Psoas muscle (tissue), 8 donors: ENCODE data around the gene ANO1. TPM values are rescaled to one million over a fixed set of nuclear protein-coding genes. Genes with fewer than 3 reads are reported as not detected.

Experiments used
- ATAC-seq, 4 donors: fragments of 200-7000 bp; cut with Tn5 transposase; one replicate each; pipeline ENCODE4 v1.9.1; 2020; ENCODE audit warnings: moderate library complexity in 3 of 4, mild to moderate bottlenecking in 2 of 4
- DNase-seq, 2 donors: peaks; one replicate each; pipeline ENCODE4 v3.0.0-alpha.2; 2020
- H3K27ac ChIP-seq: fragments of 200-600 bp; one replicate; pipeline ENCODE4 v1.8.0; 2022
- H3K27me3 ChIP-seq, 3 donors: fragments of 200-600 bp in 1 of 3; one replicate each; pipeline versions ENCODE4 v1.6.1 to v1.8.0; 2013 to 2022; ENCODE audit warnings: low read length in 2 of 3, mild to moderate bottlenecking in 2 of 3, moderate library complexity in 1 of 3; ENCODE audit not compliant: insufficient read depth in 3 of 3
- H3K36me3 ChIP-seq, 2 donors: fragments of 200-600 bp in 1 of 2; one replicate each; pipeline versions ENCODE4 v1.6.1 to v1.8.0; 2013 to 2022; ENCODE audit warnings: low read depth in 1 of 2, mild to moderate bottlenecking in 1 of 2, moderate library complexity in 1 of 2; ENCODE audit not compliant: insufficient read depth in 1 of 2
- H3K4me1 ChIP-seq: fragments of 200-600 bp; one replicate; pipeline ENCODE4 v1.8.0; 2022
- H3K4me3 ChIP-seq: fragments of 200-600 bp; one replicate; pipeline ENCODE4 v1.8.0; 2022; ENCODE audit warnings: mild to moderate bottlenecking
- H3K9me3 ChIP-seq: fragments of 200-600 bp; one replicate; pipeline ENCODE4 v1.8.0; 2022
- WGBS, 3 donors: extraction: QIAGEN DNeasy Blood & Tissue Kit; methylation state at CpG; one replicate each; pipeline versions ENCODE4 v1.1.6 to v1.1.7; 2013; 5-methylcytosine and 5-hydroxymethylcytosine counted together
- intact Hi-C, 2 donors: fragments of 100-400 bp; cut with DNase I; formaldehyde crosslinking; loops; one replicate each; pipeline versions ENCODE4 v1.11.0 to v1.14.2; 2022
- polyA plus RNA-seq, 3 donors: library from polyadenylated mRNA; stranded (reverse); fragments of 200-250 nt; gene quantifications; one replicate each; pipeline ENCODE4 v1.2.3, GENCODE V29; 2013
- total RNA-seq, 4 donors: library from RNA; stranded (reverse); fragmentation: NEBNext Ultra II Directional in 2 of 4; extraction: Animal tissue kit (Norgen Biotek cat#: 25700) in 2 of 4; gene quantifications; one replicate each; pipeline versions ENCODE4 v1.2.1 to v1.2.4, GENCODE V29; 2021 to 2023
- TF ChIP-seq, protein P1 (sequence below): fragments of 200-600 bp; IDR thresholded peaks from one replicate; pipeline ENCODE4 v1.8.0; 2022; ENCODE audit warnings: antibody characterized with exemption
- donor health status: healthy with polysubstance abuse.
- donor health status: DM: no; HTN: no; CAD: no; lungs with moderate emphysema.
- donor health status: Bipolar disorder and iron deficiency.
- donor health status: healthy.
- donor health status: DM: yes; HTN: yes; CAD: no.
- donor health status: DM: no; HTN: no; CAD: no.
- donor health status: DM: no; HTN: no; CAD: no.
- donor health status: DM: yes; HTN: yes; CAD: no.

The ANO1 gene
- total and polyA plus RNA-seq, 7 donors = 2.2 to 11.3 (median 8.7) TPM

DNA sequence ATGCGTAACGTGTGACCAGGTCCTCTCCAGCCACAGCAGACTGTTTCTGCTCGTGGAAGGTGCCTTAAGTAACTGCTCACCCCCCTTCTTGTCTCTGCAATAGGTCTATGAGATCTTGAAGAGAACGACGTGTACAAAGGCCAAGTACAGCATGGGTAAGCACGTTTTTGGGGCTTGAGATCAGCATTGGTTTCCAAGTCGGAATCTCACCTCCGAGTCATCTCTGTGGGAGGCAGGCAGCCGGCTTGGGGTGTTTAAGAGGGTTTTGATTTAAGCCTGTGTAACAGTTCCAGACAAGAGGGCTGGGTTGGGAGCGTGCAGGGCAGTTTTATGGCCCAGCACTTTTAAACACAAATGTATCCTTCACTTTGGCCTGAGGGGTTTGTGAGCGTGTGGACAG lies 30.1 kb downstream of the ANO1 start:
- Histone ChIP-seq H3K36me3 (no peaks in the 10 kb centered on the region), H3K4me1 (peaks cover 11% of the 10 kb centered on the region), H3K27ac (peak overlapping the region; percentile 63), H3K4me3 (no peak overlapping the region), H3K27me3 (peaks cover 0 to 13% (median 0%) of the 10 kb centered on the region in 3 donors), H3K9me3 (no peaks in the 10 kb centered on the region)
- DNase-seq (no peak), ATAC-seq (peak in 3 of 4 donors; percentile 5 to 66 (median 61))
- TF ChIP-seq, protein P1, sequence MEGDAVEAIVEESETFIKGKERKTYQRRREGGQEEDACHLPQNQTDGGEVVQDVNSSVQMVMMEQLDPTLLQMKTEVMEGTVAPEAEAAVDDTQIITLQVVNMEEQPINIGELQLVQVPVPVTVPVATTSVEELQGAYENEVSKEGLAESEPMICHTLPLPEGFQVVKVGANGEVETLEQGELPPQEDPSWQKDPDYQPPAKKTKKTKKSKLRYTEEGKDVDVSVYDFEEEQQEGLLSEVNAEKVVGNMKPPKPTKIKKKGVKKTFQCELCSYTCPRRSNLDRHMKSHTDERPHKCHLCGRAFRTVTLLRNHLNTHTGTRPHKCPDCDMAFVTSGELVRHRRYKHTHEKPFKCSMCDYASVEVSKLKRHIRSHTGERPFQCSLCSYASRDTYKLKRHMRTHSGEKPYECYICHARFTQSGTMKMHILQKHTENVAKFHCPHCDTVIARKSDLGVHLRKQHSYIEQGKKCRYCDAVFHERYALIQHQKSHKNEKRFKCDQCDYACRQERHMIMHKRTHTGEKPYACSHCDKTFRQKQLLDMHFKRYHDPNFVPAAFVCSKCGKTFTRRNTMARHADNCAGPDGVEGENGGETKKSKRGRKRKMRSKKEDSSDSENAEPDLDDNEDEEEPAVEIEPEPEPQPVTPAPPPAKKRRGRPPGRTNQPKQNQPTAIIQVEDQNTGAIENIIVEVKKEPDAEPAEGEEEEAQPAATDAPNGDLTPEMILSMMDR = no peak
- intact Hi-C loops = no loop called here
- 33 to 53% (median 33%) methylated on average over 11 of the region's 11 CpGs for WGBS, 3 donors

DNA sequence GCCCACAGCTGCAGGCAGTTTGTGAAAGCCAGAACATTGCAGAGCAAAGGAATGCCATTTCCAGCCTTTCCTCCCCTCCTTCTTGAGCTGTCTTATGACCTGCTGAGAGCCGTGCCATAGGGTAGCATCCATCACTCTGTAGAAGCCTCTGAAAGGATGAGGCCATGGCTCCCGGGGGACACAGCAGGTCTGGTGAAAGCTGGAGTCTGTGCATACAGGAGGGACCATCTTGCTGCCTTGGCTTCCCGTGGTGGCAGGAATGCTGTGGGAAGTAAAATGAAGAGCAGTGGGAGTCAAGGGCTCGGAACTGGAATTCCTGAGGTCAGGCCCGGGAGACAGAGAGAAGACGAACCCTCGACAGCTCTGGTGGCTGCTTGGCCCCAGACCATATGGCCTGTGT lies 30.9 kb downstream of the ANO1 start:
- H3K27ac ChIP-seq = peak overlapping the region; percentile 63
- no peak for DNase-seq
- TF ChIP-seq, protein P1 = no peak

DNA sequence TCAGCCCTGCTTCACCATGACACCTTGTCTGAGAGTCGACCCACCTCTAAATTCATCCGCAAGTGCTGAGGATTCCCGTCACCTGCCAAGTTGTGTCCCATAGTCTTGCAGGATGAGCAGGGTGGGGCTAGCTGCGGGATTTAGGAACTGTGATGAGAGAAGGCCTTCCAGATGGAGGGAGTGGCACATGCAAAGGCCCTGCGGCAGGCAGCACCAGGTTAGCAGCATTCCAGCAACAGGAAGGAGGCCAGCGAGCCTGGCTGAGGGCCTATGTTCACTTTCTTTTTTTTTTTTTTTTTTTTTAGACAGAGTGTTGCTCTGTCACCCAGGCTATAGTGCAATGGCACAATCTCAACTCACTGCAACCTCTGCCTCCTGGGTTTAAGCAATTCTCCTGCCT lies 31.8 kb downstream of the ANO1 start:
- no peak overlapping the region for H3K4me3 ChIP-seq
- 96 to 98% (median 98%) methylated on average over 6 of the region's 6 CpGs for WGBS, 3 donors
- ATAC-seq (no peak), DNase-seq (no peak)
- no peaks in the 10 kb centered on the region for H3K36me3 ChIP-seq
- intact Hi-C loops = no loop called here
- H3K27ac ChIP-seq = peak overlapping the region; percentile 84
- H3K9me3 ChIP-seq = no peaks in the 10 kb centered on the region
- peaks cover 0 to 5% (median 0%) of the 10 kb centered on the region in 3 donors for H3K27me3 ChIP-seq
- TF ChIP-seq, protein P1 = no peak
- peaks cover 11% of the 10 kb centered on the region for H3K4me1 ChIP-seq

More for the DNA sequence above, 30.9 kb downstream of the ANO1 start:
- Histone ChIP-seq H3K36me3 (no peaks in the 10 kb centered on the region), H3K9me3 (no peaks in the 10 kb centered on the region), H3K4me3 (no peak overlapping the region), H3K4me1 (peaks cover 11% of the 10 kb centered on the region), H3K27me3 (peaks cover 0 to 13% (median 0%) of the 10 kb centered on the region in 3 donors)
- no peak for ATAC-seq
- WGBS, 3 donors = 32 to 63% (median 58%) methylated on average over 7 of the region's 7 CpGs
- intact Hi-C loops = no loop called here

DNA sequence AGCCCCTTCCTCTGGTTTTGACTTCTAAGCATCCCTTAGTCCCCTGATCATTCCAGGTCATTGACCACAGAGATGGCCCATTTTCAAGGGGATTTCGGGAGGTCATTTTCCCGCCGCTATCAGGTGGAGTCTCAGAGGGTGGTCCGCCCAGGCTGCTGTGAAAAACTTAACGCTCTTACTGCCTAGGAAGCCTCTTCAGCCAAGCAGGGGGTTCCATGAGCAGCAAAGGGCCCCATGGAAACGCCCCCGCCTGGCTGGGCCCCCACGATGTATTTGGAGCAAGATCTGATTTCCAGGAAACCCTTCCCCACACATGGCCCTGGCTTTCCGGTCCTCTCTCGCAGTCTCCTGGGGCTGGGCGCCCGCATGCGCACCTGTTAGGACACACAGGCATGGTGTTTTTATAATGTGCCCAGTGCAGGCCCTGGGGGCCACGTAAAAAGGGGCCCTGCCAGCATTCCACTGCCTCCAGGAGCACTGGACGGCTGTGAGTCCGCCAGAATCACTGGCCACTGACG lies 32.5 kb downstream of the ANO1 start:
- no peak overlapping the region for H3K4me3 ChIP-seq
- H3K27ac ChIP-seq = peak overlapping the region; percentile 84
- TF ChIP-seq, protein P1 = no peak
- intact Hi-C loops = no loop called here
- H3K36me3 ChIP-seq = no peaks in the 10 kb centered on the region
- no peak for ATAC-seq
- H3K9me3 ChIP-seq = no peaks in the 10 kb centered on the region
- DNase-seq = no peak
- H3K4me1 ChIP-seq = peaks cover 11% of the 10 kb centered on the region
- peaks cover 0 to 3% (median 0%) of the 10 kb centered on the region in 3 donors for H3K27me3 ChIP-seq
- 67 to 73% (median 67%) methylated on average over 17 of the region's 17 CpGs for WGBS, 3 donors
